ENCODE measurements around the gene HSPG2. TPM values are rescaled to one million over a fixed set of nuclear protein-coding genes. Genes with fewer than 3 reads are reported as not detected.

HSPG2 gene
- total and polyA plus RNA-seq, 9 of the 15 experiments (the other 6 are each of a cell fraction or from before 2014, with no cell fraction given), result 0.14 to 160 (median 15.7) TPM

DNA sequence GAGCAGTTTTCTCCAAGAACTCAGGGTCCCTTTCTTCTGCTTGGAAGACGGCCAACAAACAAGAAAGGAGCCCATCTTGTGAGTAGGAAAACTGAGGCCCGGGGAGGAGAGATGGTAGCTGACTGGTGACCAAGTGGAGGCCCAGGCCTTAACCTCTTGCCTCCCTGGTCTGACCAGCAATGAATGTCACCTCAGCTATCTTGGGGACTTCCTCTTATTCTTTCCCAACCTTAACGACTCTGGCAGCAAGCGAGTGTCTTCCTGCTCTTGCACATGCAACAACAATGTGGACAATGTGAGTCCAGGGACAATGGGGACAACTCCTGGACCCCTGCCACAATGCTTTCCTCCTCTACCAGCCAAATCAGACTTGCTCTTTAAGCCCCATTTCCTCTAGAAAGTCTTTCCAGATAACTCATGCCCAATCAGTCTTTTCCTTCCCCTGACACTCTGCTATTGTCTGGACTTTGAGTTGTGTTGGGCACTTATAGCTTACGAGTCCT, 12.6 kb downstream of the HSPG2 start (continued):
- TF ChIP-seq ZNF121 (CRISPR knock-in tag; conservative IDR thresholded peaks at IDR 0.05) (no peak), RBBP5 (IDR thresholded peaks at IDR 0.05; ENCODE audit: borderline replicate concordance, insufficient read depth, low read length, poor library complexity, severe bottlenecking) (no peak), MAZ (CRISPR knock-in tag; conservative IDR thresholded peaks at IDR 0.05 in 1 of 2, IDR thresholded peaks at IDR 0.05 in 1 of 2) (0 out of 4 replicates have a peak, but pooled peaks of 1 of the 2 experiments have one; percentile 8), ZNF197 (CRISPR knock-in tag; IDR thresholded peaks at IDR 0.05; ENCODE audit: low read depth) (no peak), U2AF1 (optimal IDR thresholded peaks at IDR 0.05; ENCODE audit: low read depth, low read length) (no peak), HMG20A (CRISPR knock-in tag; conservative IDR thresholded peaks at IDR 0.05) (no peak), XRCC5 (IDR thresholded peaks at IDR 0.05; ENCODE audit: low read depth, low read length) (0 out of 2 replicates have a peak, but pooled peaks have one; percentile 11), GATAD2A (IDR thresholded peaks at IDR 0.05) (no peak)
- TF ChIP-seq, protein P1, sequence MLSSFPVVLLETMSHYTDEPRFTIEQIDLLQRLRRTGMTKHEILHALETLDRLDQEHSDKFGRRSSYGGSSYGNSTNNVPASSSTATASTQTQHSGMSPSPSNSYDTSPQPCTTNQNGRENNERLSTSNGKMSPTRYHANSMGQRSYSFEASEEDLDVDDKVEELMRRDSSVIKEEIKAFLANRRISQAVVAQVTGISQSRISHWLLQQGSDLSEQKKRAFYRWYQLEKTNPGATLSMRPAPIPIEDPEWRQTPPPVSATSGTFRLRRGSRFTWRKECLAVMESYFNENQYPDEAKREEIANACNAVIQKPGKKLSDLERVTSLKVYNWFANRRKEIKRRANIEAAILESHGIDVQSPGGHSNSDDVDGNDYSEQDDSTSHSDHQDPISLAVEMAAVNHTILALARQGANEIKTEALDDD (IDR thresholded peaks at IDR 0.05), result peak; percentile 63
